ENCODE data around the gene ZNF474. TPM values are rescaled to one million over a fixed set of nuclear protein-coding genes. Genes with fewer than 3 reads are reported as not detected.

ZNF474 gene
- total RNA-seq (2022; extraction: Qiagen RNA extraction; ENCODE audit: low read depth): 0.13 to 0.23 TPM (median 0.22 TPM) in 5 replicates

DNA sequence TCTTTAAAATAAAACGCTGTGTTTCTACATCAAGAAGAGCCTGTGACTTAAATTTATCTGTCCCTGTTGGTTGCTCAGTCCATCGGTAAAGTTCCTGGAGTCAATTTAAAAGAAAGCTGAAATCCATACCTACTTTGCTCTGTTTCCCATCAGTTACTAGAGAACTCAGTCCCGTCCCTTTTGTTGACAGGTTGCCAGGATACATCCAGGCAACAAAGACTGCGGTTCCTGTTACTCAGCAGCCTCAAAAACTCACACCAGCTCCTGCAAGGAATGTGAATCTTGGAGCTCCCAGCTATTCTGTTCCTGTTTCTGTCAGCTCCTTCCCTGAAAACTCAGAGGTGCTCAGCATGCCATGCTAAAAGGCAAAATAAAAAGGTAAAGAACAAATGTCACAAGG, at the start of gene ZNF474:
TSS of gene ZNF474 (plus strand) at position 241 of the 400 bp plus-strand sequence. CDS start 22,445 bp downstream, outside the sequence.

Other genes starting within 250 kb of the ZNF474 start
- gene SRFBP1, start 167.6 kb upstream of the ZNF474 start, total RNA-seq (2022; extraction: Qiagen RNA extraction; ENCODE audit: low read depth): 9.7 to 12.1 TPM (median 10.9 TPM) in 5 replicates
- 0.71 to 1.6 TPM (median 1.4 TPM) in 5 replicates for gene LOX, start 51.3 kb upstream of the ZNF474 start, total RNA-seq (2022; extraction: Qiagen RNA extraction; ENCODE audit: low read depth)
- gene SNCAIP, start 182.7 kb downstream of the ZNF474 start, total RNA-seq (2022; extraction: Qiagen RNA extraction; ENCODE audit: low read depth): 0.05 TPM in 1 of 5 replicates, not detected in the others